Activated CD8-positive, alpha-beta memory T cell treated with anti-CD3 and anti-CD28 coated beads for 4 hours (primary cell): Measurements from ENCODE around the gene UBE3B.
"Not testable (repeated sequence)": the region's sequence is repeated elsewhere in the genome, so short reads cannot be mapped to it uniquely, and the experiment has no call there.

Experiments used
- DNase-seq, 2 donors: peaks; one replicate each; pipeline ENCODE4 v3.0.0-alpha.2; 2020; ENCODE audit warnings: low read depth in 2 of 2

UBE3B gene

GRCh38 chr12:109477185-109477962 is at the start of gene UBE3B, which contains the start of gene KCTD10:
TSS of gene UBE3B (plus strand) at chr12:109477634. CDS start at chr12:109483552, 5,918 bp downstream.
TSS of gene KCTD10 (minus strand) at chr12:109477300. CDS start at chr12:109477262, 38 bp downstream.
- peak; percentile 63 to 67 for DNase-seq

- peak; percentile 48 to 49 for DNase-seq
Observed at GRCh38 chr12:109428037-109428629, 49.3 kb upstream of the UBE3B start.

- not testable (repeated sequence) for DNase-seq
Observed at GRCh38 chr12:109428804-109429203, 48.6 kb upstream of the UBE3B start.

GRCh38 chr12:109430244-109430643 is 47.2 kb upstream of the UBE3B start:
- DNase-seq, result no peak

- DNase-seq, result no peak
Observed at GRCh38 chr12:109432431-109432830, 45.0 kb upstream of the UBE3B start.

GRCh38 chr12:109432842-109433304 is 44.6 kb upstream of the UBE3B start:
- peak; percentile 40 to 48 for DNase-seq

GRCh38 chr12:109433618-109434017 is 43.8 kb upstream of the UBE3B start:
- DNase-seq, result no peak

GRCh38 chr12:109434582-109434981 is 42.9 kb upstream of the UBE3B start:
- no peak for DNase-seq

- no peak for DNase-seq
Observed at GRCh38 chr12:109435428-109436187, 41.8 kb upstream of the UBE3B start.

GRCh38 chr12:109436188-109436560 is 41.3 kb upstream of the UBE3B start:
- DNase-seq, result no peak

GRCh38 chr12:109439181-109439580 is 38.3 kb upstream of the UBE3B start:
- DNase-seq, result no peak

GRCh38 chr12:109439951-109440350 is 37.5 kb upstream of the UBE3B start:
- not testable (repeated sequence) for DNase-seq

- DNase-seq, result no peak
Observed at GRCh38 chr12:109440851-109441490, 36.5 kb upstream of the UBE3B start.

- DNase-seq, result no peak
Observed at GRCh38 chr12:109443794-109444193, 33.6 kb upstream of the UBE3B start.

- no peak for DNase-seq
Observed at GRCh38 chr12:109444259-109444658, 33.2 kb upstream of the UBE3B start.

GRCh38 chr12:109445191-109445609 is 32.2 kb upstream of the UBE3B start:
- no peak for DNase-seq

- no peak for DNase-seq
Observed at GRCh38 chr12:109446869-109447268, 30.6 kb upstream of the UBE3B start.

- DNase-seq, result no peak
Observed at GRCh38 chr12:109447482-109447881, 30.0 kb upstream of the UBE3B start.

GRCh38 chr12:109448272-109448671 is 29.2 kb upstream of the UBE3B start:
- no peak for DNase-seq

- DNase-seq, result no peak
Observed at GRCh38 chr12:109448707-109449390, 28.6 kb upstream of the UBE3B start.

- DNase-seq, result no peak
Observed at GRCh38 chr12:109449845-109450532, 27.4 kb upstream of the UBE3B start.
